Stimulated activated CD8-positive, alpha-beta memory T cell treated with anti-CD3 and anti-CD28 coated beads, Interleukin-12 subunit alpha, Interleukin-12 subunit beta, amount 100 ng/mL, for 4 hours (primary cell): ENCODE measurements around the gene TBC1D16.
"Not testable (repeated sequence)": the region's sequence is repeated elsewhere in the genome, so short reads cannot be mapped to it uniquely, and the experiment has no call there.

ENCODE experiments used
- DNase-seq: peaks from one replicate; pipeline ENCODE4 v3.0.0-alpha.2; 2020; ENCODE audit warnings: low read depth

The TBC1D16 gene

GRCh38 chr17:80002690-80003490, 32.8 kb downstream of the TBC1D16 start:
- DNase-seq, result no peak

GRCh38 chr17:80002070-80002641, 33.5 kb downstream of the TBC1D16 start:
- no peak for DNase-seq

GRCh38 chr17:80000981-80001775, 34.5 kb downstream of the TBC1D16 start:
- DNase-seq, result no peak

- DNase-seq, result no peak
Observed at GRCh38 chr17:80000136-80000535, 35.5 kb downstream of the TBC1D16 start.

- peak; percentile 37 for DNase-seq
Observed at GRCh38 chr17:79997011-79997660, 38.5 kb downstream of the TBC1D16 start.

- DNase-seq, result no peak
Observed at GRCh38 chr17:79996291-79996690, 39.4 kb downstream of the TBC1D16 start.

- DNase-seq, result no peak
Observed at GRCh38 chr17:79995696-79996095, 40.0 kb downstream of the TBC1D16 start.

- no peak for DNase-seq
Observed at GRCh38 chr17:79994602-79995001, 41.1 kb downstream of the TBC1D16 start.

- not testable (repeated sequence) for DNase-seq
Observed at GRCh38 chr17:79994228-79994569, 41.5 kb downstream of the TBC1D16 start.

- peak; percentile 23 for DNase-seq
Observed at GRCh38 chr17:79993390-79994227, 42.1 kb downstream of the TBC1D16 start.

- no peak for DNase-seq
Observed at GRCh38 chr17:79992649-79993389, 42.9 kb downstream of the TBC1D16 start.

GRCh38 chr17:79991924-79992648, 43.6 kb downstream of the TBC1D16 start:
- DNase-seq, result no peak

GRCh38 chr17:79991140-79991923, 44.3 kb downstream of the TBC1D16 start:
- peak; percentile 62 for DNase-seq

- no peak for DNase-seq
Observed at GRCh38 chr17:79990704-79991103, 45.0 kb downstream of the TBC1D16 start.

- no peak for DNase-seq
Observed at GRCh38 chr17:79990051-79990592, 45.5 kb downstream of the TBC1D16 start.

- no peak for DNase-seq
Observed at GRCh38 chr17:79989106-79989835, 46.4 kb downstream of the TBC1D16 start.

GRCh38 chr17:79988185-79988971, 47.3 kb downstream of the TBC1D16 start:
- DNase-seq, result no peak

- DNase-seq, result no peak
Observed at GRCh38 chr17:79987935-79988184, 47.8 kb downstream of the TBC1D16 start.
